Mesothelial cell of epicardium (in vitro differentiated cells): ENCODE measurements around the gene ANKEF1. TPM values are rescaled to one million over a fixed set of nuclear protein-coding genes. Genes with fewer than 3 reads are reported as not detected.
"Not testable (repeated sequence)": the region's sequence is repeated elsewhere in the genome, so short reads cannot be mapped to it uniquely, and the experiment has no call there.

Experiments
- DNase-seq, 2 experiments: peaks; one replicate each; pipeline ENCODE4 v3.0.0; 2021; ENCODE audit warnings: low spot score in 2 of 2; ENCODE audit not compliant: unreplicated experiment in 2 of 2
- H3K27ac Mint-ChIP-seq: 2 replicates; pipeline ENCODE4 v1.8.0; 2021; ENCODE audit warnings: mixed read lengths
- H3K27me3 Mint-ChIP-seq: 2 replicates; pipeline ENCODE4 v1.8.0; 2021; ENCODE audit warnings: low read depth, mixed read lengths
- H3K36me3 Mint-ChIP-seq: 2 replicates; pipeline ENCODE4 v1.8.0; 2021; ENCODE audit warnings: mixed read lengths
- H3K4me1 Mint-ChIP-seq: 2 replicates; pipeline ENCODE4 v1.8.0; 2021; ENCODE audit warnings: mixed read lengths
- H3K4me3 Mint-ChIP-seq: 2 replicates; pipeline ENCODE4 v1.8.0; 2021; ENCODE audit warnings: mild to moderate bottlenecking, moderate library complexity, mixed read lengths
- H3K9me3 Mint-ChIP-seq: 2 replicates; pipeline ENCODE4 v1.8.0; 2021; ENCODE audit warnings: mixed read lengths
- total RNA-seq: library from RNA; stranded (reverse); gene quantifications from 3 replicates; pipeline ENCODE4 v1.2.1, GENCODE V29; 2021
- TF ChIP-seq, protein P1 (sequence below): fragments of 200-600 bp; sonication (generic); IDR thresholded peaks from one replicate; pipeline ENCODE4 v1.5.0; 2021; ENCODE audit warnings: antibody characterized with exemption; ENCODE audit not compliant: unreplicated experiment

The ANKEF1 gene
- total RNA-seq, 1 donor from 2014 or later = 4.5 TPM

DNA sequence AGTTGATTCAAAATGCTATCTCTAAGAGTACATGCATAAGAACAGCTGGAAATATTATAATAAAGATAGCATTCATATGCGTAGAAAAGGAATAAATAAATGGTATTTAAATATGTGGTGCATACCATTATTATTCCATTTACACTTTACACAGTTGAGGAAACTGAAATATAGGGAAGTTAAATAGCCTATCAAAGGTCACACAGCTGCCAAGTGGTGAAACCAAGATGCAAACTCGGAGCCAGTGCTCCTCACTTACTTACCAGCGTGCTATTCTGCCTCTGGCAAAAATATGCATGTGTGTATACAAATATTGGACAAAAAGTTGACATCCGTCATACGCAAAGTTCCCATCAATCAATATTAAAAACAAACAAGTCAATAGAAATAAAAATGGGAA, 22.3 kb upstream of the ANKEF1 start:
- Mint-ChIP-seq H3K36me3 (no peaks in the 10 kb centered on the region), H3K27me3 (peaks cover 10% of the 10 kb centered on the region), H3K27ac (no peak overlapping the region), H3K9me3 (no peaks in the 10 kb centered on the region), H3K4me3 (no peak overlapping the region), H3K4me1 (no peaks in the 10 kb centered on the region)
- DNase-seq = no peak
- TF ChIP-seq, protein P1, sequence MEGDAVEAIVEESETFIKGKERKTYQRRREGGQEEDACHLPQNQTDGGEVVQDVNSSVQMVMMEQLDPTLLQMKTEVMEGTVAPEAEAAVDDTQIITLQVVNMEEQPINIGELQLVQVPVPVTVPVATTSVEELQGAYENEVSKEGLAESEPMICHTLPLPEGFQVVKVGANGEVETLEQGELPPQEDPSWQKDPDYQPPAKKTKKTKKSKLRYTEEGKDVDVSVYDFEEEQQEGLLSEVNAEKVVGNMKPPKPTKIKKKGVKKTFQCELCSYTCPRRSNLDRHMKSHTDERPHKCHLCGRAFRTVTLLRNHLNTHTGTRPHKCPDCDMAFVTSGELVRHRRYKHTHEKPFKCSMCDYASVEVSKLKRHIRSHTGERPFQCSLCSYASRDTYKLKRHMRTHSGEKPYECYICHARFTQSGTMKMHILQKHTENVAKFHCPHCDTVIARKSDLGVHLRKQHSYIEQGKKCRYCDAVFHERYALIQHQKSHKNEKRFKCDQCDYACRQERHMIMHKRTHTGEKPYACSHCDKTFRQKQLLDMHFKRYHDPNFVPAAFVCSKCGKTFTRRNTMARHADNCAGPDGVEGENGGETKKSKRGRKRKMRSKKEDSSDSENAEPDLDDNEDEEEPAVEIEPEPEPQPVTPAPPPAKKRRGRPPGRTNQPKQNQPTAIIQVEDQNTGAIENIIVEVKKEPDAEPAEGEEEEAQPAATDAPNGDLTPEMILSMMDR = no peak

DNA sequence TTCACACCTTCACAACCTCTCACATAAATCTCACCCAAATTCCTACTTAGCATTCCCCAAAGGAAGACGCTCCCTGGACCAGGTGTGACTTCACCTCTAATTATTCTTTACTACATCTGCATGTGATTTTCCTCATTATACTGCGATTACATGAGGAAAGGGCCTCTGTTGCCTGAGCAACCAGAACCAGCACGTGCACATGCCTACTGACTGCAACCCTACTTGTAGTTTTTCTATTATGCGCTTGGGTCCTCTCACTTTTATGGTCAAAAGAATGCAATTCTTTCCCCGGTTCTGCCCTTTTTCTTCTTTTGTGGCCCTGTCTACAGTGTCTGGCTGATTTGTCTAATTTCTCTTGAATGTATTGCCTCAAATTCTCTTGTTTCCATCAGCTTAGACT, 20.4 kb upstream of the ANKEF1 start:
- Mint-ChIP-seq H3K9me3 (peaks cover 4% of the 10 kb centered on the region), H3K27ac (no peak overlapping the region), H3K4me1 (no peaks in the 10 kb centered on the region), H3K27me3 (peaks cover 14% of the 10 kb centered on the region), H3K36me3 (no peaks in the 10 kb centered on the region), H3K4me3 (no peak overlapping the region)
- DNase-seq = no peak
- TF ChIP-seq, protein P1 = no peak

DNA sequence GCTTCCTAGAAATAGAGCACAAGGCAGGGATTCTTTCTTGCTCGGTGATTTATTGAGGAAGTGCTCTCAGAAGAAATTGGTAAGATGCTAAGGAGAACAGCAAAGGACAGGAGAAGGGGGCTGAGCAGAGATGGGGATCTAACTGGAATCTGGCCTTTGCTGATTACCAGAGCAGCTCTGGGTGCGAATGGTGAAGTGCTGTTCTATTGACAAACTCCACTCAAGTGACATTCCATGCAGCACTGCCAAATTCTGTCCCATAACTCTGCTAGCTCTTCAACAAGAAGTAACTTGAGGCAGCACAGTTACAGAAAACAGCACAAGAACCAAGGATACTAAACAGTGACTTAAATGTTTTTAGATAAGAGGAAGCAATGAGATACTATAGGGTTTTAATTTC, 13.8 kb upstream of the ANKEF1 start:
- TF ChIP-seq, protein P1 = no peak
- H3K27me3 Mint-ChIP-seq = peaks cover 18% of the 10 kb centered on the region
- H3K36me3 Mint-ChIP-seq = no peaks in the 10 kb centered on the region
- no peak for DNase-seq
- no peaks in the 10 kb centered on the region for H3K4me1 Mint-ChIP-seq
- peaks cover 6% of the 10 kb centered on the region for H3K9me3 Mint-ChIP-seq
- H3K27ac Mint-ChIP-seq = no peak overlapping the region
- H3K4me3 Mint-ChIP-seq = no peak overlapping the region

DNA sequence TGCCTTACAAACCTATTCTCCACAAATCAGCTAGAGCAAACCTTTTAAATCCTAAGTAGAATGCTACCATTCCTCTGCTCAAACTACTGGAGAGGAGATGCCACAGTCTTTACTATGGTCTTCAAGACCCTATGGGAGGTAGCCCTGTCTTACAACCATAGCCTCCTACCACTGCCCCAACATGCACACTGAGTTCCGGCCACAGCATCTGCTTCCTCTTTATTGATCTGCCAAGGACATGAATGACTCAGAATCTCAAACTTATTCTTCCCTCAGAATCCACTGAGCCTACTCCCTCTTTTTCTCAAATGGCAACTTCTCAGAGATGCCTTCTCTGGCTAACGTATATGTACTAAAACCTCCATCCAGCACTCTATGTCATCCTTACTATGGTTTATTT, 12.2 kb upstream of the ANKEF1 start:
- H3K9me3 Mint-ChIP-seq = peaks cover 10% of the 10 kb centered on the region
- H3K27me3 Mint-ChIP-seq = peaks cover 16% of the 10 kb centered on the region
- TF ChIP-seq, protein P1 = no peak
- no peak overlapping the region for H3K4me3 Mint-ChIP-seq
- H3K27ac Mint-ChIP-seq = no peak overlapping the region
- no peaks in the 10 kb centered on the region for H3K36me3 Mint-ChIP-seq
- H3K4me1 Mint-ChIP-seq = no peaks in the 10 kb centered on the region
- DNase-seq = no peak

DNA sequence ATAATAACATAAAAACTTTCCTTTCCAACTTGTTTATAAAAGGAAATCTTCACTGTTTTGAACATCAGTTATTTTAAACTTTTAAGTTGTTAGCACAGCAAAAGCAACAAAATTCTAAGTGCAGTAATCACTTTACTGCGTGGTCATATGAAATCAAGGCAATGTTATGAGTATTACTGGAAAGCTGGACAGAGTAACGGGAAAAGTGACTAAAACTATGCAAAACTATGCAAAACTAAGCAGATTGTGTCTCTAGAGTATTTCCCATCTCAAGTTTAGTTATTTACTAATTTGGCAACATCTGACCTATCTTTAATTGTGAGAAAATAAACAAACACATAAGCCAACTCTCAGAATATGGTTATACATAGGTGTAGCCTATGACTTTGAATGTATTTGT, 10.9 kb upstream of the ANKEF1 start:
- H3K4me3 Mint-ChIP-seq = no peak overlapping the region
- H3K9me3 Mint-ChIP-seq = peaks cover 10% of the 10 kb centered on the region
- H3K27me3 Mint-ChIP-seq = peaks cover 21% of the 10 kb centered on the region

DNA sequence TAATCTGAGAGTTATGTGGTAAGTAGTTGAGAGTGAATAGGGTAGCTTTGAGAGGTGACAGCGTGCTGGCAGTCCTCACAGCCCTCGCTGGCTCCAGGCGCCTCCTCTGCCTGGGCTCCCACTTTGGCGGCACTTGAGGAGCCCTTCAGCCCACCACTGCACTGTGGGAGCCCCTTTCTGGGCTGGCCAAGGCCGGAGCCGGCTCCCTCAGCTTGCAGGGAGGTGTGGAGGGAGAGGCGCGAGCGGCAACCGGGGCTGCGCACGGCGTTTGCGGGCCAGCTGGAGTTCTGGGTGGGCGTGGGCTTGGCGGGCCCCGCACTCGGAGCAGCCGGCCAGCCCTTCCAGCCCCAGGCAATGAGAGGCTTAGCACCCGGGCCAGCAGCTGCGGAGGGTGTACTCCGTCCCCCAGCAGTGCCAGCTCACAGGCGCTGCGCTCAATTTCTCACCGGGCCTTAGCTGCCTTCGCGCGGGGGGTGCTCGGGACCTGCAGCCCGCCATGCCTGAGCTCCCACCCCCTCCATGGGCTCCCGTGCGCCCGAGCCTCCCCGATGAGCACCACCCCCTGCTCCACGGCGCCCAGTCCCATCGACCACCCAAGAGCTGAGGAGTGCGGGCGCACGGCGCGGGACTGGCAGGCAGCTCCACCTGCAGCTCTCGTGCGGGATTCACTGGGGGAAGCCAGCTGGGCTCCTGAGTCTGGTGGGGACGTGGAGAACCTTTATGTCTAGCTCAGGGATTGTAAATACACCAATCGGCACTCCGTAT, 3.2 kb upstream of the ANKEF1 start:
- DNase-seq, H3K4me3 Mint-ChIP-seq, H3K9me3 Mint-ChIP-seq, H3K36me3 Mint-ChIP-seq, H3K4me1 Mint-ChIP-seq, H3K27ac Mint-ChIP-seq: not testable (repeated sequence)
- peaks cover 33% of the 10 kb centered on the region for H3K27me3 Mint-ChIP-seq

More for the DNA sequence above, 10.9 kb upstream of the ANKEF1 start:
- H3K36me3 Mint-ChIP-seq = no peaks in the 10 kb centered on the region
- H3K27ac Mint-ChIP-seq = no peak overlapping the region
- no peaks in the 10 kb centered on the region for H3K4me1 Mint-ChIP-seq
- TF ChIP-seq, protein P1 = no peak
- no peak for DNase-seq

DNA sequence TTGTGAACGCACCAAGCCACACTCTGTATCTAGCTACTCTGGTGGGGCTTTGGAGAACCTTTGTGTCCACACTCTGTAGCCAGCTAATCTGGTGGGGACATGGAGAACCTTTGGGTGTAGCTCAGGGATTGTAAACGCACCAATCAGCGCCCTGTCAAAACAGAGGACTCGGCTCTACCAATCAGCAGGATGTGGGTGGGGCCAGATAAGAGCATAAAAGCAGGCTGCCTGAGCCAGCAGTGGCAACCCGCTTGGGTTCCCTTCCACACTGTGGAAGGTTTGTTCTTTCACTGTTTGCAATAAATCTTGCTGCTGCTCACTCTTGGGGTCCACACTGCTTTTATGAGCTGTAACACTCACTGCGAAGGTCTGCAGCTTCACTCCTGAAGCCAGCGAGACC, 2.5 kb upstream of the ANKEF1 start:
- H3K36me3 Mint-ChIP-seq, H3K4me1 Mint-ChIP-seq, H3K4me3 Mint-ChIP-seq, H3K9me3 Mint-ChIP-seq, H3K27ac Mint-ChIP-seq, DNase-seq: not testable (repeated sequence)
- peaks cover 33% of the 10 kb centered on the region for H3K27me3 Mint-ChIP-seq
